ENCODE measurements around the gene RALGDS.

Gene RALGDS

DNA sequence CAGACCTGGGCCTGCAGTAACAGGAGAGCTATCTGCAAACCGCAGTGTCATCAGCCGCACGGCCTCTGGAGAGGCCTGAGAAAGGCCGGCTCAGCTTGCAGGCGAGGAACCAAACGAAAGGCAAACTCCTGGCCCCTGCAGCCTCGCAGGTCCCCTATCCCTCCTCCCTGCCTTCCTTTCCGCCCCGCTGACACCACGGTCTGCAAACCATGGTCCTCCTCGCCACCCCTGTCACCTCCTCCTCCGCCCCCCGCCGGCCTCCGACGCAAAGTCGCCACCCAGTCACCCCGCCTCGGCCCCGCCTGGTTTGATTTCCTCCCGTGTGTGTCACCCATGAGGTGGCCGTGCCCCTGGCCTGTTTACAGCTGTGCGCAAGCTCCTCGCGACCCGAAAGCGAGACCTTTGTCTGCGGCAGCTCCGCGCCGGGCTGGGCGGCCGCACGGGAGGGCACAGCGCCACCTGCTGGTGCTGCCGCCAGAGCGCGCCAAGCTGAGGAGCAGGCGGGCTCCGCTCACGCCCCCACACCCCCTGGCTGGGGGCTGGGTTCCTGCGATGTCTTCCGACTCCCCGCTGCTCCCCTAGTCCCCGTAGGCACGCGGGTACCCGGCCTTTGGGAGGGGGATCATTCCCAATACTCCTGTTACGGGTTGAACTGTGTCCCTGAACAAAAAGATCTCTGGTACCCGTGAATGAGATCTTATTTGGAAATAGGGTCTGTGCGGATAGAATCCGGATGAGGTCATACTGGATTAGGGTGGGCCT lies 23.3 kb upstream of the RALGDS start (continued):
- TF ChIP-seq ZBTB44 (tag by site-specific recombination; IDR thresholded peaks at IDR 0.05) (no peak), EGR2 (tag by site-specific recombination; IDR thresholded peaks at IDR 0.05; ENCODE audit: low read depth) (peak; percentile 90), ZXDB (tag by site-specific recombination; IDR thresholded peaks at IDR 0.05) (peak; percentile 78; the same call in 1 of the 2 replicates), ZNF221 (tag by site-specific recombination; IDR thresholded peaks at IDR 0.05; ENCODE audit: borderline replicate concordance) (no peak), ZNF549 (tag by site-specific recombination; IDR thresholded peaks at IDR 0.05) (no peak), ZNF391 (tag by site-specific recombination; IDR thresholded peaks at IDR 0.05; ENCODE audit: borderline replicate concordance, low read depth) (peak; percentile 80; the same call in 1 of the 2 replicates), YY1 (tag by site-specific recombination; IDR thresholded peaks at IDR 0.05) (no peak), ZNF362 (tag by site-specific recombination; IDR thresholded peaks at IDR 0.05) (no peak), ZNF184 (tag by site-specific recombination; IDR thresholded peaks at IDR 0.05) (peak; percentile 53; the same call in 1 of the 2 replicates), ZNF555 (tag by site-specific recombination; conservative IDR thresholded peaks at IDR 0.05) (no peak), IKZF3 (tag by site-specific recombination; IDR thresholded peaks at IDR 0.05) (peak; percentile 45; the same call in 1 of the 2 replicates), SP2 (tag by site-specific recombination; IDR thresholded peaks at IDR 0.05) (peak; percentile 82), KLF16 (tag by site-specific recombination; IDR thresholded peaks at IDR 0.05) (peak; percentile 95), ZNF169 (tag by site-specific recombination; IDR thresholded peaks at IDR 0.05) (no peak), GLIS1 (tag by site-specific recombination; IDR thresholded peaks at IDR 0.05) (peak; percentile 80), ZFHX2 (tag by site-specific recombination; conservative IDR thresholded peaks at IDR 0.05) (peak; percentile 93), ZNF776 (tag by site-specific recombination; IDR thresholded peaks at IDR 0.05; ENCODE audit: borderline replicate concordance) (no peak), ZNF157 (tag by site-specific recombination; IDR thresholded peaks at IDR 0.05) (no peak), ZNF311 (tag by site-specific recombination; IDR thresholded peaks at IDR 0.05; ENCODE audit: borderline replicate concordance) (no peak), ZSCAN30 (tag by site-specific recombination; IDR thresholded peaks at IDR 0.05) (peak; percentile 61; the same call in 1 of the 2 replicates), TRIM28 (IDR thresholded peaks at IDR 0.05; ENCODE audit: borderline replicate concordance, low read length) (peak; percentile 61; the same call in 1 of the 2 replicates), ZNF433 (tag by site-specific recombination; IDR thresholded peaks at IDR 0.05; ENCODE audit: low read depth) (no peak), OVOL3 (tag by site-specific recombination; IDR thresholded peaks at IDR 0.05) (no peak), ZNF843 (tag by site-specific recombination; IDR thresholded peaks at IDR 0.05) (peak; percentile 41; the same call in 1 of the 2 replicates), ZNF692 (tag by site-specific recombination; IDR thresholded peaks at IDR 0.05) (peak; percentile 68), ATF2 (tag by site-specific recombination; IDR thresholded peaks at IDR 0.05; ENCODE audit: low read depth) (peak; percentile 59; the same call in 1 of the 2 replicates), RBAK (tag by site-specific recombination; IDR thresholded peaks at IDR 0.05) (no peak), ZNF23 (tag by site-specific recombination; IDR thresholded peaks at IDR 0.05; ENCODE audit: borderline replicate concordance) (no peak)
- TF ChIP-seq, protein P1, sequence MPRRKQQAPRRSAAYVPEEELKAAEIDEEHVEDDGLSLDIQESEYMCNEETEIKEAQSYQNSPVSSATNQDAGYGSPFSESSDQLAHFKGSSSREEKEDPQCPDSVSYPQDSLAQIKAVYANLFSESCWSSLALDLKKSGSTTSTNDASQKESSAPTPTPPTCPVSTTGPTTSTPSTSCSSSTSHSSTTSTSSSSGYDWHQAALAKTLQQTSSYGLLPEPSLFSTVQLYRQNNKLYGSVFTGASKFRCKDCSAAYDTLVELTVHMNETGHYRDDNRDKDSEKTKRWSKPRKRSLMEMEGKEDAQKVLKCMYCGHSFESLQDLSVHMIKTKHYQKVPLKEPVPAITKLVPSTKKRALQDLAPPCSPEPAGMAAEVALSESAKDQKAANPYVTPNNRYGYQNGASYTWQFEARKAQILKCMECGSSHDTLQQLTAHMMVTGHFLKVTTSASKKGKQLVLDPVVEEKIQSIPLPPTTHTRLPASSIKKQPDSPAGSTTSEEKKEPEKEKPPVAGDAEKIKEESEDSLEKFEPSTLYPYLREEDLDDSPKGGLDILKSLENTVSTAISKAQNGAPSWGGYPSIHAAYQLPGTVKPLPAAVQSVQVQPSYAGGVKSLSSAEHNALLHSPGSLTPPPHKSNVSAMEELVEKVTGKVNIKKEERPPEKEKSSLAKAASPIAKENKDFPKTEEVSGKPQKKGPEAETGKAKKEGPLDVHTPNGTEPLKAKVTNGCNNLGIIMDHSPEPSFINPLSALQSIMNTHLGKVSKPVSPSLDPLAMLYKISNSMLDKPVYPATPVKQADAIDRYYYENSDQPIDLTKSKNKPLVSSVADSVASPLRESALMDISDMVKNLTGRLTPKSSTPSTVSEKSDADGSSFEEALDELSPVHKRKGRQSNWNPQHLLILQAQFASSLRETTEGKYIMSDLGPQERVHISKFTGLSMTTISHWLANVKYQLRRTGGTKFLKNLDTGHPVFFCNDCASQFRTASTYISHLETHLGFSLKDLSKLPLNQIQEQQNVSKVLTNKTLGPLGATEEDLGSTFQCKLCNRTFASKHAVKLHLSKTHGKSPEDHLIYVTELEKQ (tag by site-specific recombination; IDR thresholded peaks at IDR 0.05; ENCODE audit: borderline replicate concordance): no peak
- TF ChIP-seq, protein P2, sequence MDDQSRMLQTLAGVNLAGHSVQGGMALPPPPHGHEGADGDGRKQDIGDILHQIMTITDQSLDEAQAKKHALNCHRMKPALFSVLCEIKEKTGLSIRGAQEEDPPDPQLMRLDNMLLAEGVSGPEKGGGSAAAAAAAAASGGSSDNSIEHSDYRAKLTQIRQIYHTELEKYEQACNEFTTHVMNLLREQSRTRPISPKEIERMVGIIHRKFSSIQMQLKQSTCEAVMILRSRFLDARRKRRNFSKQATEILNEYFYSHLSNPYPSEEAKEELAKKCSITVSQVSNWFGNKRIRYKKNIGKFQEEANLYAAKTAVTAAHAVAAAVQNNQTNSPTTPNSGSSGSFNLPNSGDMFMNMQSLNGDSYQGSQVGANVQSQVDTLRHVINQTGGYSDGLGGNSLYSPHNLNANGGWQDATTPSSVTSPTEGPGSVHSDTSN (CRISPR knock-in tag; IDR thresholded peaks at IDR 0.05): no peak
